Measurements from ENCODE around the gene IFNGR1.
"Not testable (repeated sequence)": the region's sequence is repeated elsewhere in the genome, so short reads cannot be mapped to it uniquely, and the experiment has no call there.

Gene IFNGR1

DNA sequence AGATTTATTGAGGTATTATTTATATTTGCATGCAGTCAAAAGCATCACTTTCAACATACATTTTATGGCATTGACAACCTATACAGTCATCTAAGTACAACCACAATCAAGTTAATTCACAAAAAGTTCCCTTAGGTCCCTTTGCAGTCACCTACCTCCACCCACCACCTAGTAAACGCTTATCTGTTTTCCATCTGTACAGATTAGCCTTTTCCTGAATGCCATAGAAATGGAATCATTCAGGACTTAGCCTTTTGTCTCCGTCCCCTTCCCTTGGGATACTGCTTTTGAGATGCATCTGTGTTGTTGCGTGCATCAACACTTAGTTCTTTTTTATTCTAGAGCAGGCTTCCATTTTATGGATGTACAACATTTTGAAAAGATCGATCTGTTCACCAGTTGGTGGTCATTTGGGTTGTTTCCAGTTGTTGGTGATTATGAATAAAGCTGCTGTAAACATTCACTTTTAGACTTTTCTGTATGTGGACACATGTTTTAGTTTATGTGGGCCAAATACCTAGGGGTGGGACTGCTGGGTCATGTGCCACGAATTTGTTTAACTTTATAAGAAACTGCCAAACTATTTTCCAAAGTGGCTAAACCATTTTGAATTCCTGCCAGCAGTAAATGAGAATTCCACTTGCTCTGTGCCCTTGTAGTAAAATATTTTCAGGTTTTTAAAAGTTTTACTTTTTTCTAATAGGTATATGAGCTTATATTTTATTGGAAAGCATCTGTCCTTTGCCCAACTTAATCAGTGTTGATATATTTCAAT, 17.6 kb upstream of the IFNGR1 start:
- DNase-seq (ENCODE audit: low spot score): no peak

DNA sequence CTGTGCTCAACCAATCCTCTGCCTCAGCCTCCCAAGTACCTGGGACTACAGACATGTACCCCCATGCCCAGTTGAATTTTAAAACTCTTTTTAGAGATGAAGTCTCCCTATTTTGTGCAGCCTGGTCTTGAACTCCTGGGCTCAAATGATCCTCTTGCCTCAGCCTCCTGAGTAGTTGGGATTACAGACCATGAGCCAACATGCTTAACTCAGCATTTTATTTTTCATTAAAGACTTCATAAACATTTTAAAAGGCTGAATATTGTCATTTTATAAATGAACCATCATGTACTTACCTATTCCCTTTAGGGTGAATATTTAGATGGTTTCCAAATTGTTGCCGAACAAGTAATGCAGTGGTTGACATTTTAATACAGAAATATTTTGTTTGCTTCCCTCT, 16.5 kb upstream of the IFNGR1 start:
- DNase-seq (ENCODE audit: low spot score): no peak

DNA sequence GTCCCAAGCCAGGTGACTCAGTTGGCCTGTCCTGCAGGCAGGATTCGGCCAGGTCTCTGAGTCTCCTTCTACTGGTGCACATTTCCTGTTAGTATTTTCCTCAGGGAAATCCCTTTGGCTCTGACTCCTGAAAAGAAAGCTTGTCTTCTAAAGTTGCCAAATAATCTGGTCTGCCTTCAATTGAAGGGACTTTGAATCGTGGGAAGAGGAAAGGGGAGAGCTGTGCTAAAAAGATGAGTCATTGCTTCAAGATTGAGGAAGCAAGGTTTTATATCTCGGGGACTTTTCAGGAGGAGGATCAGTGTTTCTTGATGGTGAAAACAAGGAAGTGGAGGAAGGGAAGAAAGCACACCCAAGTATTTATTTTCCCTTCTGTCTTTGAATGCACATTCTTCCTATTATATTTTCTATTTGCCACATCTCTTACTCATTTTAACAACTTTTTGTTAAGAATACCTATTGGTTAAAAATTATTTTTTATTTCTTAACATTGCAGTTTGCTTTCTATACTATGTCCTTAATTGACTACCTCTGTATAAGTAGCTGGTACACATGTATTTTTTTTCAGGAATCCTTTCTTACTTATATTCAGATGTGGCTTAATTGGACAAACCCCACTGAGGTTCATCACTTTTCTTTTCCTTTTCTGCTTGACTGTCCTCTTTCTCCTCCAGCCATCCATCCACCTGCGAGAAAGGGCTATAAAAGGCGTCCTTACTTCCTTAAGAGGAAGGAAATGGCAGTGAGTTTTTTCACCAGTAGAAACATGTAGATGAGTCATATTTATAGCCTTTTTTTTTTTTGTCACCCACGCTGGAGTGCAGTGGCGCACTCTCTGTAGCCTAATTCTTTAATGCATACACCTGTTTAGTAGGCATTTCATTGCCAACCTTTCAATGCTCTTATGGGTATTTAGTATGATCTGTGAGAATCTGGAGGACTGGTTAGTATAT, 15.0 kb upstream of the IFNGR1 start:
- no peak for DNase-seq (ENCODE audit: low spot score)

DNA sequence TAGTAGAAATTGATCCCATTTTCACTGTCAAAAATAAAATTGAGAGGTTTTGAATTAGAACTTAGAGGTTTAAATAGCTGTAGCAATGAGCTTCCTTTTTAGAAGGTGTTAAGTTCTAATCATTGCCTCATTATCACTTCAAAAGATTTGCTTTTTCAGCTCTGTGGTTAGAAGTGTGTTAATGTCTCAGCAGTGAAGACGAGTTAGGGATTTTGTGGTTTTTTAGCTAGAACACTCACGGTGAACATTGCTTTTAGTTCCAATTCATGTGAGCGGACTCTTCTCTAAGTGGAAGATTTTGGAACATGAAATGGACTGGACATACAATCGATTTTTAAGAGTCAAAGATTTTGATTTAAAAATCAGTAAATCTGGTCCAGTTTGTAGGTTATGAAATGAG, 12.7 kb upstream of the IFNGR1 start:
- DNase-seq (ENCODE audit: low spot score): no peak

DNA sequence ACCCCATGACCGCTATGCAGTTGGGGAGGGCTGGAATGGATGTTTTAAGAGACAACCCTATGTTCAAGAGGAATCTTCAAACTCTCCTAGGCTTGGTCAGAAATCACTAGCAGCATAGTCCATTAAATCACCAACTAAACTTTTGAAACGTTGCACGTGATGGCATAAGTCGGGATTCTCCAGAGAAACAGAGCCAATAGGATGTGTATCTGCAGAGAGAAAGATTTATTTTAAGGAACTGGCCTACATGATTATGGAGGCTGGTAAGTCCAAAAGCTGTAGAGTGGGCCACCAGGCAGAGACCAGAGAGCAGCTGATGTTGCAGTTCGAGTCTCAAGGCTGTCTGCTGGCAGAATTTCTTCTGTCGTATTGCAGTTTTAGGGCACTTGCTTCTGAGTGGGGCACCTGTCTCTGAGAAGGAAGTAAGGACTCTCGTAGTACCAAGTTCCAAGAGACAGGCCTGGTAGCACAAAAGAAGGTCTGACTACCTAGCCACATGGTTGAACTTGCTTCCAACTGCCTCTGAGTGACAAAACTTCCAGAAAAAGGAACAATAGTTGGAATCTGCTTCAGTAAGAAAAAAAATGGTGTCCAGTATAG, 11.9 kb upstream of the IFNGR1 start:
- no peak for DNase-seq (ENCODE audit: low spot score)

DNA sequence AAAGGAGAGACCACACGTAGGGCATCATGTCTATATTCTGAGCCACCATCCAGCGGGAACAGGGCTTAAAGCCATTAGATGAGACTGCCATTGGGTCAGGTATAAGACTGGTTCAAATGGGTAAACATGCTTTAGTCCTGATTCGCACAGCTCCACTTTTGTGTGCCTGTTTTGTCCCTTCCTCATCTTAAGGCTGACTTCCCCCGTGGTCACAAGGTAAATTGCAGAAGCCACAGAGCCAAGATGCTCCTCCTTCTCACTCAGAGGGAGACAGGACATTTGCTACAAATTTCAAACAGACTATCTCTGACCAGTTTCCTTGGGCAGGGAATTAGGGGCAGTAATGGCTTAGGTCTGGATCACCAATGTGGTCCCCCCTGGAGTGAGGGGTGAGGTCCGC, 11.4 kb upstream of the IFNGR1 start:
- DNase-seq (ENCODE audit: low spot score): no peak

DNA sequence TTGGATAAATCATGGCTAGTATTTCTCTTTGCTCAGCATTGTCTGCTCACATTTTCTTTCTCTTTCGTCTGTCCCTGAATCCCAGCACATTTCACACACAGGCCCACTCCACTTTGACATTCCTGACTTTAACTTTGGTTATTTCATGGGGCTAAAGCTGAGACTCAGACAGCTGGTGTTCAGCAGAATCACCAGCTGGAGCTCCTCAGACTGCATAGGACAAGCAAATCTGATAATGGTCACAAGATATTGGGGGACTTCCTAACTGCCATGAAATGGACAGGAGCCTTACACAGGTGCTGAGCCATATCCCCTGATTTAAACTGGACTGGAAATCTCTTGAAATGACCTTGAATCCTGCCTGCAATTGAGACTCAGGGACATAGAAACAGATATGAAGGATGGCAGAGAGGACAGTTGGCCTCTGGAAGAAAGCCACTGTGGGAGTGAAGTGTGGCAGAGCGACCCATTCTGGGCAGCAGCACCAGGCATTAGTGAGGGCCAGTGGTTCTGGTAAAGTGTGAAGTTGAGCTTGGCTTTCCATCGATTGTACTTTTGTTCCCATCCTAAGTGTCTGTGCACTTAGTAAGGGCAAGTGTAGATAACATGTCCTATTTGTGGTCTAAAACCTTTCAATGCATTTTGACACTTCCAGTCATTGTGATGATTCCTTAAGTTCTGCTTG, 10.0 kb upstream of the IFNGR1 start:
- no peak for DNase-seq (ENCODE audit: low spot score)

DNA sequence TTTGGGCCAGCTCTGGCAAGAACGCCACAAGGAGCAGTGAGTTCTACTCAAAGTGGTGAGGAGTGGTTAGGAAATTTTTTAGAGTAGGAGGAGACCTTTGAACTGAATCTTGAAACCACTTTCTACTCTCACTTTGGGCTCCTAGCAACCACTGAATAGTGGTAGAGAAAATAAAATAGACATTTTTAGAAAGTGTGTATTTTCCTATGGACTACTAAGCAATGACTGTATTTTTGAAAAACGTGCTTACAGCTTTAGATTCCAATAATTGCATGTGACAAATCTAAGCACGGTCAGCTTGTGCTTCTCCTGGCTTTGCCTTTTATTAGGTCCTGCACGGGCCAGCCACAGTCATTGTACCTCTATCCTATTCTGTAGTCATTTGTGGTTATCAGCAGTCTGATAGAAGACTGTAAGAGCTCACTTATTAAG, 8.7 kb upstream of the IFNGR1 start:
- DNase-seq (ENCODE audit: low spot score): no peak

DNA sequence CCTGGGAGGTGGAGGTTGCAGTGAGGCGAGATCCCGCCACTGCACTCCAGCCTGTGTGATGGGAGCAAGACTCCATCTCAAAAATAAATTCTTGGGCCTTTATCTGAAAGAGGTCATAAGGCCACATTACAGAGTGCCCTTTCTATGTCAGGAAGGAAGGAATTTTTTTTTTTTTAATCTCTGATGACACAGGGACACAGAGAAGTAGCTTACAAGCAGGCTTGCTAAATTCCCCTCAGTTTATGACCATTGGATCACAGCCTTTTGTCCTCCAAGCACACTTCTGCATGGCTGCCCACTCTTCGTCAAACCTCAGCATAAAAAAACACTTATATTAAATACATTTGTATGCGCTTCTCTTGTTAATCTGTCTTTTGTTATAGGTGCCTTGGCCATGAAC, 7.5 kb upstream of the IFNGR1 start:
- no peak for DNase-seq (ENCODE audit: low spot score)

DNA sequence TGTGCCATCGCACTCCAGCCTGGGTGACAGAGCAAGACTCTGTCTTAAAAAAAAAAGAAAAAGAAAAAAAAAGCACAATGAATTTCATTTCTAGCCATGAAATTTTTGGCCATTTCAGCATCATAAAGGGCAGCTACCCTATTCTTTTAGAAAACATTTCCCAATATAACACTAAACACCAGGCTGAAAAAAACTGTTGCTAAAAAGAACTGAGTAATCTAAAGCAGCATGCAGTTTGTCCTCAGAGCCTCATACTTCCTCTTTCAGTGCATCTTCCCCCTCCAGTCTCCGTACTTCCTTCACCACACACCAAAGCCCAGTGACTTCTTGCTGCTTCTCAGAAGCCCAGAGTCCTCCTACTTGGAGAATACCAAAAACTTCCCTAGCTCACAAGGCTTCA, 5.6 kb upstream of the IFNGR1 start:
- no peak for DNase-seq (ENCODE audit: low spot score)

DNA sequence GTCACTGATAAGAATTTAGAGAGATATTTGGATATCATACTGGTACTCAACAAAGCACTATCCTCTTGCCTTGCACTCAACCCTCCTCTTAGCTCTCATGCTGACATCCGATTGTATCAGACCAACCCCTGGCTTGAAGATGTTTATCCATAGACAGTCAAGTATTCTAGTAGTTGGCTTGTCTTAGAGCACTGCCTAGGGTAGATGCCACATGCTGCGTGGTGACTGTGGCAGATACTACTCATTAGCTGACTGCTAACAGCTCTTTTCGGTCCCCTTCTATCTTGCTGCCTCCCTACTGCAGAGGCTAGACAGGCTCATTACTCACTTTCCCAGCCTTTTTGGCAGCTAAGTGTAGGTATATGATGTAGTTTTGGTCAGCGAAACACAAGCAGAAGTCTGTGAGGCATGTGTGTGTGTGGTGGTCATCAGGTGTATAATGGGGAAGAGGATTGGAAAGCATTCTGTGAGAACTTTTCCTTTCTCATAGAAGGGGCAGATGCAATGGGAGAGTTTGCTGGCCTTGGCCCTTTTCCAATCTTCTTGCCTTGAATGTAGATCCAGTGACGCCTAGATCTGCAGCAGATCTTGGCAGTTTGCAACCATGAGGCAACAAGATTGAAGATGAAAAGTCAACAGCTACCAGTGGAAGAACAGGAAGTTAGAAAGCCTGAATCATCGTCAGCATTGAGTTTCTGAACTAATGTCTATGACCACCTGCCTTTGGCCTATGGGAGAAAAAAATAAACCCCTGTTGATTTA, 4.4 kb upstream of the IFNGR1 start:
- DNase-seq (ENCODE audit: low spot score): no peak

DNA sequence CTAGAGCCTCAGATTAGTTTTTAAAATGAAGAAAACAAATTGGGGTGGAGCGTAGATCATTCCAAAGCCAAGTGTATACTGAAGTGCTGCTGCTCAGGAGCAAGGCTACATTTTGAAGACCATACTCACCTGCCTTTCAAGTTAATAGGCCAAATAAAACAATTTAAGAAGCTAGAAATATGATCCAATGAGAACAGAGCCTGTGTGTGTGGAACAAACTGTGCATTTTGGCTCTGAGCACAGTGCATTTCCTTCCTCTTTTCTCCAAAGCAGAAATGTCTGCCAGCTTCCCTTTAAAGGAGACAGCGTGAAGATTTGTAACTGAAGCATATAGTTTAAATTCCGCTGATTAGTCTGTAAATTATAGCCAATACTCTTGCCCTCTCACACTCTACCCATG, 3.2 kb upstream of the IFNGR1 start:
- DNase-seq (ENCODE audit: low spot score): no peak

DNA sequence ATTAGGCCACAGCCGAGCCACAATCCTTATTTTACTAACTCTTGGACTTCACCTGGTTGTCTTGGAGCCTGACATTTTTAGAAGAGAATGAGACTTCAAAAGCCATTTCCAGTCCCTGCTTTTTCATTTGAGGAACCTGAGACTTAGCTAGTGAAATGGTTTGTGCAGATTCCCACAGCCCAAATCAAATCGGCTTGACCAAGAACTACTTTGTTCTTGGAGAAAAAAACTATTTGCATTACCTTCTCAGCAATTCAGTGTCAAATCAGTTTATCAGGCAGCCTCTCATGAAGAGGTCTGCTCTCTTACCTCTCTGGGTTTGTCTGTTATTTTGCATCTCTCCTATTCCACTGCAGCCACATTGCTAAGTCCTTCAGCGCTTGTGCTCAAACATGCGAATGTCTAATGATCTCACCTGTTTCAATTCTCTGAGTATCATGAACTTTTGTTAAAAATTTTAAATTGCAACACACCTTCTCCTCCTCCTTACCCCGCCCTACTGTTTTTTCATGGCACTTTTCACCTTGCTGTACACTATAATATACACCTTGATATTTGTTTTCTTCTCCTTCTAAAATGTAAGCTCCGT, 573 bp upstream of the IFNGR1 start:
- DNase-seq (ENCODE audit: low spot score): no peak

DNA sequence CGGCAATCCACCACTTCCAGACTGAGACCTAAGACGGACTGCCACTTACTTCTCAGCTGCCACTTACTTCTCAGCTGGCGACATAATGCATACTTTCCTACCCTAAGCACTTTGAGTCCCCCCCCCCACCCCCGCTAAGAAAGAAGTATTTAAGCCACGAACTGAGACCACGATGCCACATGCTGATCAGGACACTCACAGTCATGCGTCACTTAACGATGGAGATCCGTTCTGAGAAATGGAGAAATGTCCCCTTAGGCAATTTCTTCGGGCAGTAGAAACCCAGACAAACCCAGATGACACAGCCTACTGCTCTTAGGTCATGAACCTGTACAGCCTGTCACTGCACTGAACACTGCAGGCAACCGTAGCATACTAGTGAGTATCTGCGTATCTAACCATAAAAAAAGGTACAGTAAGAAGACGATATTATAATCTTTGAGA, 690 bp downstream of the IFNGR1 start:
- DNase-seq (ENCODE audit: low spot score): peak; percentile 32

DNA sequence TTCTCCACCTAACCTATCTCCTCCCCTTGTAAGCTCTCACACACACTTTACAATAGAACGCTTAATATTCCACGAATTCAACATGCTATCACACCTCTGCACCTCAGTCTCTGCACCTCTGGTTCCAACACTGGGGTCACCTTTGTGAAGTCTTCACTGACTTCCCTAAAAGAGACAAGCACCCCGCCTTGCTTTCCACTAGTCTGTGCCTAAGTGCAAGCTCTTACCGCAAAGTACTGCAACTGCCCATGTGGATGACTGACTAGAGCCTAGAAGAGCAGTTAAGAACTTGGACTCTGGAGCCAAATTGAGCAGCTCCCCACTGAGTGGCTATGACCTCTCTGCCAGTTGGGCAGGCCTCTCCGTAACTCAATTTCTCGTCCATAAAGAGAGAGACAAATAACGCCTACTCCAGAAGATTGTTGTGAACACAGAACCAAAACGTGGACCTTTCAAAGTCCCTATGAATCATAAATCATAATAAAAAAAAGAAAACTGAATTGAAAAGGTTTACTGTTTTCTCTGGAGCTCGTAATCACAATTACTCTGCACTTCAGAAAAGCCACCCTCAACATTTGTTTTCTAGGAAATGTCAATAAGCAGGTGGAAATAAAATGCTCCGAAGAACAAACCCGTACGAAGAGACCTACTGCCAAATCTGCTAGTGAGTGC, 1.2 kb downstream of the IFNGR1 start:
- DNase-seq (ENCODE audit: low spot score): no peak

DNA sequence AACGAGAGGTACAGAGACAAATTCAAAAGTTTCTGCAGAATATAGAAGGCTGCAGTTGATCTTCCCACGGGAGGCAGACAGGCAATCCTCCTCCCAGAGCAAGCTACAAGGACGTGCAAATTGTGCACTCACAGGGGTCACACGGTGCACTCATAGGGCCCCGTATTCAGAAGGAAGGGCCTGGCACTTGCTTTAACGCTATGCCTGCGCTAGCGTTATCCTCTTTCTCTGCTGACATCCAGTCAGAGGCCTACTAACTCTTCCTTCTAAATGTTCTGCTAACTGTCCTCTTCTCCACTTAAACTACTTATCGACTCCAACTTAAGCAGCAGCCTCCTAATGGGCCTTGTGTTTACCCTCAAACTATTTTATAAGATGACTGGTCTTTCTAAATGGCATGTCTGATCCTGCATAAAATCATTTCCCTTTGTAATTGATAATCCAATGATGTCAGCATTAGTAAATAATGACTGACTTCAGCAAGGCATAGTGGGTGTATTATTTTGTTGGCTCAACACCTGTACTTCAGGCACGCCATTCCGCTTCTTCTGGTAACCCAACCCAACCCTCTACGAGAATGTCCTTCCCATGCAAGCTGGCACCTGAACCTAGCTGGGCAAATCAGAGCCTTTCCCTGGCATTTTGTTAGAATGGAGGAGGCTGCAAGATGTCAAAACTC, 2.2 kb downstream of the IFNGR1 start:
- DNase-seq (ENCODE audit: low spot score): no peak

DNA sequence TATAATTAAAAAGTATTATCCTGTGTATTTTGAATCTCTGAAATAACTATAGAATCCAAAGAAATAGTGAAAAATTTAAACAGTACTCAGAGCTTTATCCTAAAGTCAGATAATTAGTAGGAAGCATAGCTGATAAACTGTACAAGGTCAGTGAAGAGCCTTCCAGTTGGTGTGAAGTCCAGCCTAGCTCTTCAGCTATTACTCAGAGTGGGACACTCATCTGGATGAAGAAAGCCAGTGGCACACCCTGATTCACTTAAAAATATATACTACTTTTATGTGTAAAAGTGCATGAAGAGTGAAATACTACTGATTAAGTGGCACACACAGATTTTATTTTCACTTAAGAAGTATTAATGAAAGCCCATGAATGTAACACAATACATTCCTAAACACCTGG, 3.1 kb downstream of the IFNGR1 start:
- no peak for DNase-seq (ENCODE audit: low spot score)

DNA sequence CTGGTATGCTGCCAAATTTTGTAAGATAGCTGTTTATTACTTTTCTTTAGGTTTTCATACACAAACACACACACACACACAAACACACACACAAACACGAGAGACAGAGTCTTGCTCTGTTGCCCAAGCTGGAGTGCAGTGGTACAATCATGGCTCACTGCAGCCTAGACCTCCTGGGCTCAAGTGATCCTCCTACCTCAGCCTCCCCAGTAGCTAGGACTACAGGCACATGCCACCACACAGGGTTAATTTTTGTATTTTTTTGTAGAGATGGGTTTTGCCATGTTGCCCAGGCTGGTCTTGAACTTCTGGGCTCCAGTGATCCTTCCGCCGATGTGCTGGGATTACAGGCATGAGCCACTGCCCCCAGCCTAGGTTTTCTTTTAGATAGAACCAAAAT, 3.6 kb downstream of the IFNGR1 start:
- not testable (repeated sequence) for DNase-seq (ENCODE audit: low spot score)

DNA sequence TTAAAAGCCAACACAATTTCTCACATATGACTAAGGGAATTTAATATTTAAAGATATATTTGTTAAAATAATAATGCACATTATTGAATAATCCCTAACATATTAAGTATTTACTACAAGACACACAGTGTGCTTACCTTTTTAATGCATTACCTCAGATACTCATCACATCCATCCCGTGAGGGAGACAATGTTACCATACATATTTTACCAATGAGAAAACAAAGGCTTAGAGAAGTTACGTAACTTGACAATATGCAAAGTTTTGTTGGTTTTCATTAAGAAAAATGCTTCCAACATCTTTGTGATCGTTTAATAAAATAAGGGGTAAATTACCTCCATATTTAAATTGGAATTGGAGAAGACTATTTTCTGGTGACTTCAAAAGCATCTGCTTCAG, 4.3 kb downstream of the IFNGR1 start:
- DNase-seq (ENCODE audit: low spot score): no peak

DNA sequence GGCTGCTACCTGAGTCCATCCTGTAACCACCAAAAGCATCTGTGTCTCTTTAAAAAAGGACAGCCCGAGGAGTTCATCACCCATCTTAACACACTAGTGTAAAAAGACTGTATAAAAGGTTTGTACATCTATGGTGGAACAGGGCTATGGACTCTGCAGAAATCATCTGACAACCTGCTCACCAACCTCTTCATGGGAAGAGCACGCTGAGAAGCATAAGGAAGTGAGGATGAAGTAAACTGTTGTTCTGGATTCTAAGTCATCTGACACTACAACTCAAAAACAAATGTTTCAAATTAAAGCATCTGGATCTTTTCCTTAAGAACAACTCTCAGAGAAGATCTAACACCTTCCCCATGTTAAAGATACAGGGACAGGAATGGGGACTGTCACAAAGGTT, 5.4 kb downstream of the IFNGR1 start:
- no peak for DNase-seq (ENCODE audit: low spot score)

All from HuH-7 (cell line).